Putamen (tissue), 1 donor: ENCODE data around the gene CHRNB1.
A peak's percentile ranks its signal among the peaks of the same experiment; 100 is the strongest.

Source experiments
- DNase-seq: peaks from one replicate; pipeline ENCODE4 v3.0.0-alpha.2; 2016; ENCODE audit warnings: low spot score

Gene CHRNB1

GRCh38 chr17:7484067-7484918, 39.4 kb downstream of the CHRNB1 start, which contains the start of gene POLR2A:
TSS of gene POLR2A (plus strand) at chr17:7484366.
- DNase-seq, result peak; percentile 98

- no peak for DNase-seq
Observed at GRCh38 chr17:7484919-7485377, 40.1 kb downstream of the CHRNB1 start.

- DNase-seq, result no peak
Observed at GRCh38 chr17:7486181-7486580, 41.3 kb downstream of the CHRNB1 start.

GRCh38 chr17:7490144-7490543, 45.3 kb downstream of the CHRNB1 start:
- no peak for DNase-seq

GRCh38 chr17:7491583-7491982, 46.7 kb downstream of the CHRNB1 start:
- DNase-seq, result no peak

GRCh38 chr17:7493941-7494340, 49.1 kb downstream of the CHRNB1 start:
- no peak for DNase-seq

- no peak for DNase-seq
Observed at GRCh38 chr17:7495906-7496434, 51.1 kb downstream of the CHRNB1 start.

- no peak for DNase-seq
Observed at GRCh38 chr17:7496470-7497183, 51.8 kb downstream of the CHRNB1 start.

GRCh38 chr17:7497228-7497627, 52.4 kb downstream of the CHRNB1 start:
- DNase-seq, result no peak

GRCh38 chr17:7497636-7498035, 52.8 kb downstream of the CHRNB1 start:
- no peak for DNase-seq

GRCh38 chr17:7499161-7499560, 54.3 kb downstream of the CHRNB1 start:
- no peak for DNase-seq

GRCh38 chr17:7501729-7502128, 56.9 kb downstream of the CHRNB1 start:
- no peak for DNase-seq

GRCh38 chr17:7502171-7502847, 57.4 kb downstream of the CHRNB1 start:
- no peak for DNase-seq

GRCh38 chr17:7502987-7503386, 58.1 kb downstream of the CHRNB1 start:
- no peak for DNase-seq

GRCh38 chr17:7503521-7503920, 58.7 kb downstream of the CHRNB1 start:
- DNase-seq, result no peak
